CD1c-positive myeloid dendritic cell (primary cell): ENCODE measurements around the gene HSH2D.
"Not testable (repeated sequence)": the region's sequence is repeated elsewhere in the genome, so short reads cannot be mapped to it uniquely, and the experiment has no call there.

ENCODE experiments used
- DNase-seq: peaks from one replicate; pipeline ENCODE4 v3.0.0-alpha.2; 2016; ENCODE audit errors: extremely low spot score

The HSH2D gene, protein sequence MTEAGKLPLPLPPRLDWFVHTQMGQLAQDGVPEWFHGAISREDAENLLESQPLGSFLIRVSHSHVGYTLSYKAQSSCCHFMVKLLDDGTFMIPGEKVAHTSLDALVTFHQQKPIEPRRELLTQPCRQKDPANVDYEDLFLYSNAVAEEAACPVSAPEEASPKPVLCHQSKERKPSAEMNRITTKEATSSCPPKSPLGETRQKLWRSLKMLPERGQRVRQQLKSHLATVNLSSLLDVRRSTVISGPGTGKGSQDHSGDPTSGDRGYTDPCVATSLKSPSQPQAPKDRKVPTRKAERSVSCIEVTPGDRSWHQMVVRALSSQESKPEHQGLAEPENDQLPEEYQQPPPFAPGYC

DNA sequence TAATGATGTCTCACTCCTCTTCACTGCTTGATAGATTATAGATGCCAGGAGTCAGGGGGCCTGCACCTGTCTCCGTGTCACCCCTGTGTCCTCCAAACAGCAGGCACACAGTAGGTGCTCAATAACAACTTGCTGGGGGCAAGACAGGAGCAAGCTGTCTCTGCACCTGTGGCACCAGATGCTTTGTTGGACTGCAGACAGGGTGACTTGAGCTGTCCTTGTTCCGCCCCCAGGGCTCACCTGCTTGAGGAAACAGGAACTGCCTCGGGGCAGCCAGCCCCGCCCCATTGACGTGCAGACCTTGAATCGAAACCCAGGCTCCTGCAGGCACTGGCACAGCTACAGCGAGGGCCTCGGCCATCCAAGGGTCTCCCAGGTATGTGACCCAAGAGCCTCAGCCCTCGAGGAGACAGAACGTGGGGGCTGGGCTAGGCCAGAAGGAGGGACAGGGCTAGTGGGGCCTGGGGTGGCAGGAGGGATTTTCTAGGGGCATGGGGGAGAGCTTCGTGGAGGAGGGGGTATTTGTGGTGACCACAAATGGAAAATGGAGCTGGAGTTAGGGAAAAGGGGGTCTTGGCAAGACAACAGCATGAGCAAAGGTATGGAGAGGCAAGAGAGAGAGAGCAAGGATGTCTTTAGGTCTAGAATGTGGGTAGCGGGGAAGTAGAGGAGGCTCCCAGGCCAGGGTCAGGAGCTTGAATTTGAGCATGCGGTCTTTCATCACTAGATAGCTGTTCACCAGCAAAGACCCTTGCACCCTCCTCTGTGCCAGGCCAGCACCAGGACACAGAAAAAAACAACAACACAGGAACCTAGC is at the start of gene HSH2D:
Gene HSH2D (plus strand): TSS at position 287 of the 817 bp plus-strand sequence. CDS start 5,066 bp downstream, outside the sequence.
- peak; percentile 82 for DNase-seq

DNA sequence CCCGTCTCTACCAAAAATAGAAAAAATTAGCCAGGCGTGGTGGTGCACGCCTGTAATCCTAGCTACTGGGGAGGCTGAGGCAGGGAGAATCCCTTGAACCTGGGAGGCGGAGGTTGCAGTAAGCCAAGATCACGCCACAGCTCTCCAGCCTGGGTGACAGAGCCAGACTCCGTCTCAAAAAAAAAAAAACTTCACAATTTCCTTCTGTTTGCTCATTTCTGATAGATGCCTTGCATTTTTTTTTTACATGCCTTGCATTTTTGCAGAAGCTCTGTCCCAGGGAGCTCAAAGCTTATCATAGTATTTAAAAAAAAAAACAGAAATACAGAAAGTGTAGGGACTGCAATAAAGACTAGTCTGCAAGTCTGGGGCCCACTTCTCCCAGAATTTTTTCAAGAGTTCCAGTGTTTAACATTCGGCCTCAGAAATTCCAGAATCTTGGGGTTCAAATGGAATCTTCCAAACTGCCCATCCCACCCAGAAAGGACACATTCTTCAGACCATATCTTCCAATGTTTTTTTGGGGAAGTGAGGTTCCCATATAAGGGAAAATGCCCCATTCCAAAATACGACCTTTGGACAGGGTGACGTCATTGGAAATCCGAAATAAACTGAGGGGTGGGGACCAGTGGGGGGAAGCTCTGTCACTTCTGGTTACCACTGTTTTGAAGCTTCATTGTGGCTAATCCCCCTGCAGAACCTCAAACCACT is 49.0 kb upstream of the HSH2D start:
- no peak for DNase-seq

DNA sequence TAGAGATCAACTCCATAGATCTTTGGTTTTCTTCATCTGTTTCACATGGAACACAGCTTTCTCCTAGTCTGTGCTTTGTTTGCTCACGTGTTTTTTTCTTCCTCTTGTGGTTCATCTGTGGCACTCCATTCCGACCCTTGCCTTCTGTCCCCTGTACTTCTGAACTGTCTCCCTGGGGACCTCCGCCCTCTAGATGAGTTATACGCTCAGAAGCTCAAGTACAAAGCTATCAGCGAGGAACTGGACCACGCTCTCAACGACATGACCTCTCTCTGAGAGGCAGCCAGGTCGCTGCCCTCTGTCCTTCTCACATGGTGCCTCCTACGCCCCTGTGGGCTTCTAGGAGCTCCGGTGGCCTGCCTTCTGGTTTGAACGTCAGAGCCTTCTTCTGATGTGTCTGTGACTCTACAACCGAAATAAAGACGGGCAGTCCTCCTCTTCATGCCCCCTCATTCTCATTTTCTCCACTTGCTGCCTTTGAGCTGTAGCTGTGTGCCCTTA is 48.4 kb upstream of the HSH2D start:
- no peak for DNase-seq

DNA sequence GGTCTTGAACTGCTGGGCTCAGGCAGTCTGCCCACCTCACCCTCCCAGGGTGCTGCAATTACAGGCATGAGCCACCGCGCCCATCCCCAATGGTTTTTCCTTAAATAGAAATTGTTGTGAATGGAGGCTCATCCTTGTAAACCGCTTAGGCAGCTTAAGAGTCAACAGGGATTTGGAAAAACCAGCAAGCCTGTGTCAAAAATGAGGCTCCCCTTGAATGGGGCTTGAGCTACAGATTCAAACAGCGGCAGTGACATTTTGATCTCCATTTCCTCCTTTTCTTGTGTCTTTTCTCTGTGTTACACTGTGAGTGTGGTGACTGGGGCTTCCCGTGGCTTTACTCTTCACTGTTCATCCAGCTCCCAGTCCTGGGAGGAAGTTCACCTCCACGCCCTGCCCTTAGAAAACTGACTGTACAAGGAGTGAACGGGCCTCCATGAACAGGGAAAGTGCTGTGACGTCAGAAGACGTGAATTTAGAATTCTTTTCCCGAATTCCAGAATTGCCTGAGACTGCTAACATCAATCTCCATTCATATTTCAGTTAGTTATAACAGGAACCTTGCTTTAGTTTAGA is 47.1 kb upstream of the HSH2D start:
- no peak for DNase-seq

DNA sequence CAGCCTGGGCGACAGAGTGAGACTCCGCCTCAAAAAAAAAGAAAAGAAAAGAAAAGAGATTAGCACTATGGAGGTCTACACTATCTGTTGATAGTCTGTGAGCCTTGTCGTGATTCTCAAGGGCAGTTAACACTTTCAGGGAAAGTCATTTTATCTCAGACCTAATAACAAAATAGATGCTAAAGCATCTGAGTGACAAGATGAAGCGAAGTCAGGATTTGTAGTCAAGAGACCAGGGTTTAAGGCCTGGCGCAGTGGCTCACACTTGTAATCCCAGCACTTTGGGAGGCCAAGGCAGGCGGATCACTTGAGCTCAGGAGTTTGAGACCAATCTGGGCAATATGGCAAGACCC is 45.1 kb upstream of the HSH2D start:
- no peak for DNase-seq

DNA sequence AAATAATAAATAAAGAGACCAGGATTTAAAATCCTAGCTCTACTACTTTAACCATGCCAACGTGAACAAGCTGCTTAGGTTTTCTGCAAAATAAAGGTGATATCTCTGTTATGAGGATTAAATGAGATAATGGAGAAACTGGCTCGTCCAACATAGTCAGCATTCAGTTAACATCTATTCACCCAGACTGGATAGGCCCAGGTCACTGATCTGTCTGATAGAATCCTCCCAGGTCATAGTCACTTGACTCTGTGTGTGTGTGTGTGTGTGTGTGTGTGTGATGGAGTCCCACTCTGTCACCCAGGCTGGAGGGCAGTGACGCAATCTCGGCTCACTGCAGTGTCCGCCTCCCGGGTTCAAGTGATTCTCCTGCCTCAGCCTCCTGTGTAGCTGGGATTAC is 44.7 kb upstream of the HSH2D start:
- DNase-seq: no peak

DNA sequence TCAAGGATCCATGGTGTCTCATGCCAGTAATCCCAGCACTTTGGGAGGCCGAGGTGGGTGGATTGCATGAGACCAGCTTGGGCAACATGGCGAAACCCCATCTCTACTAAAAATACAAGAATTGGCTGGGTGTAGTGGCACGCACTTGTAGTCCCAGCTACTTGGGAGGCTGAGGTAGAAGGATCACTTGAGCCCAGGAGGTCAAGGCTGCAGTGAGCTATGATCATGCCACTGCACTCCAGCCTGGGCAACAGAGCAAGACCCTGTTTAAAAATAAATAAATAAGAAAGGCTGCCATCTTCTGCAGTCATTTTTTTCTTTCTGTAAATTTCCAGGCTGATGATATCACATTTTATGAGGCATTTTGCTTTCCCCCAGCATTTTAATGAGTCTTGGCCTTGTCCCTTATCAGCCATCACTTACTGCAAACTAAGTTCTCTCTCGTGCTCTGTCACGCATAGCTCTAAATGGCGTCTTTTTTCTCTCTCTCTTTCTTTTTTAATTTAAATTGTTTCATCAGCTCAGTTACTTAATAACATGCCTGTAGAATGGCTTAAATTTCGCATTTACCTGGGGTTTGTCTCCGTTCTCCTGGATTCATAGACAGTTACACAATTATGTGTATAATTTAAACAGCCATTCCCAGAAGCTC is 44.0 kb upstream of the HSH2D start:
- DNase-seq: not testable (repeated sequence)

DNA sequence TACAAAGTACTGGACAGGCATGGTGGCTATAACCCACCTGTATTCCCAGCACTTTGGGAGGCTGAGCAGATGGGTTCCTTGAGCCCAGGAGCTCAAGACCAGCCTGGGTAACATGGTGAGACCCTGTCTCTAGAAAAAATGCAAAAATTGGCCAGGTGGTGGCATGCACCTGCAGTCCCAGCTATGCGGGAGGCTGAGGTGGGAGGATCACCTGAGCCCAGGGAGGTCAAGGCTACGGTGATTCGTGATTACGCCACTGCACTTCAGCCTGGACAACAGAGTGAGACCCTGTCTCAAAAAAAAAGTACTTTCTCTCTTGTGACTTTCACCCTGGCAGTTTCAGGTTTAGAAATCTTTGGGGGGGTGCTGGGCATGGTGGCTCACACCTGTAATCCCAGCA is 43.0 kb upstream of the HSH2D start:
- no peak for DNase-seq

DNA sequence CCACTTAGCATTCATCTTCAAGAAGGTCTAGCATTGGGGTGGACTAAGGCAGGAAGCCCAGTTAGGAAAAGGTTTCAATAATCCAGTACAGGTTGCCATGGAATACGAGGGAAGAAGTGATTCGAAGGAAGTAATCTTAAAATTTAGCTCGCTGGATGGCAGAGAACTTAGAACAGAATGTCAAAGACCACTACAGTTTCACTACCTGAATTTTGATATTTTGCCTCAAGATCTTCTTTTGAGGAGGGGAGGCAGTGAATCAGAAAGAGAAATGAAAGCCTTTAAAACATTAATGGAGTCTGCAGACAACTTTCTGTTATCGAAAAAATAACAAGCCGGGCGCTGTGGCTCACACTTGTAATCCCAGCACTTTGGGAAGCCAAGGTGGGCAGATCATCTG is 38.8 kb upstream of the HSH2D start:
- DNase-seq: peak; percentile 58

DNA sequence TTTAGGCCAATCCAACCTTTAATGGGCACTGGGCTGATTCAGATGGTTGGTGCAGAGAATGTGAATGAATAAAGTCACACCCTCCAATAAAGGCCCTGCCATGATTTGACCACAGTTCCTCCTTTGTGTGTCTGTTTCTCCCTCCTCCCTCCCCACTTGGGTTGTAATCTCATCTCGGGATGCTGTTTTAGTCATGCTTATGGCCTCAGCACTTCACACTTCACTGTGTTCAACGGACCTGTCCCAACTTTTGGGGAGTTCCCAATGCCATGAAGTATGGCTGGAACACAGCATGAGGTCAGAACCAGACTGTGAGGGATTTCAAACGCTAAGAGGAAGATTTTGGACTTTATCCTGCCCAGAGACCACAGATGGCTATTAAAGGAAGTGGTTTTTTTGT is 37.4 kb upstream of the HSH2D start:
- DNase-seq: peak; percentile 76

DNA sequence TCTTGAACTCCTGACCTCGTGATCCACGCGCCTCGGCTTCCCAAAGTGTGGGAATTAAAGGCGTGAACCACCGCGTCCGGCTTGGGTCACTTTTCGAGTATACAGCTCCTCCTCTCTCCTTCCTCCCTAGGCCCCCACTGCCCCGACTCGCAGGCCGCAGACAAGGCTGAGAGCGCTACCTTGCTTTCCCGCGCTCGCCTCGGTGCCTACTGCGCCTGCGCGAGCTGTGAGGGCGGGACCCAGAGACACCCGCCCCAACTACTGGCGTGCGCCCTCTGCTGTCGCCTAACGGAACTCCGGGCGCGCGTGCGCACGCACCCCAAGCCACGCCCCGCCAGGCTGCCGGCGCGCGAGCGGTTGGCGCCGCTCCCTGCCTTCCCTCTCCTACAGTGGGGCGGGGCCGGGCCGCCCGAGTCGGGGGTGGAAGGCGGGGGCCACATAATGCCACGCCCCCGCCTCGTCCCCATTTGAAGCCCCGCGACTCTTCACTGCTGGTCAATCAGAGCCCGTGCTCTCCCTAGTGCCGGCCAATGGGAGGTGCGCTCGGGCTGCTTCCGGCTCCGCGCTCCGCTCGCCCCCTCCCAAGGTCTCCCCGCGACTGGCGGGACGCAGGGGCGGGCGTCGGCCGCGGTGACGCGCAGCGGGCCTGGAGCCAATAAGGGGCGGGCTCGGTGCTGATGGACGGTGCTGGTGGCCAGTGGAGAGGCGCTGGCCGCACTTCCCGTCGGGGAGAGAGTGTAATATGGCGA is 32.2 kb upstream of the HSH2D start, which contains the start of gene RAB8A:
Gene RAB8A (plus strand): TSS at position 730 of the 749 bp plus-strand sequence. CDS start 13 bp downstream, at position 743.
- peak; percentile 100 for DNase-seq

DNA sequence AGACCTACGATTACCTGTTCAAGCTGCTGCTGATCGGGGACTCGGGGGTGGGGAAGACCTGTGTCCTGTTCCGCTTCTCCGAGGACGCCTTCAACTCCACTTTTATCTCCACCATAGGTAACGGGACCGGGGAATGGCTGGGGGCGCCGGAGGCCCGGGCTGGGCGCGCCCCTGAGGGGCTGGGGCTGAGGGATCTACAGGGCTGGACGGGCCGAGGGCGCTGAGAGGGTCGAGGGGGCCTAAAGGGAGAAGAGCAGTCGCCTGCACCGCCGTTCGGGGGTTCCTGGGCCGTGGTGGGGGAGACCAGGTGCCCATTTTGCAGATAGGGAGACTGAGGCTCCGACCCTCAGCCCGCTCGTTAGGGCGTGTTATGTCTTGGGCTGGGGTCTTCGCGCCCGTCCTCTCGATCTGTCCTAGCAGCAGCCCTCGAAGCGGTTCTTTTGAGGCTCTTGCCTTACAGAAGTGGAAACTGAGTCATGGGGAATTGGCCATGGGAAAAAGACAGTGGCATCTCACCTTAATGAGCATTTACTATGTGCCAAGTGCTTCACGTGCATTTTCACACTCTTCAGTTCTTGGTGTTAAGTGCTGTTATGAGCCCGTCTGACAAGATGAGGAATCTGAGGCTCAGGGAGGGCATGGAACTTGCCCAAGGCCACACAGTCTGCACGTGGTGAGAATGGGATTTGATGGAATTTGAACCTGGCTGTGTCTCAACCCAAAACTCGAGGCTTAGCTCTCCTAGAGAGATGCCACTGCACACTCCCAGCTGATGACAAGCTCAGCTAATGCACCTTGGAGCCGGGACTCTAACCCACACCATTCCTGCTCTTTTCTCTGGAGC is 31.4 kb upstream of the HSH2D start:
- DNase-seq: no peak

DNA sequence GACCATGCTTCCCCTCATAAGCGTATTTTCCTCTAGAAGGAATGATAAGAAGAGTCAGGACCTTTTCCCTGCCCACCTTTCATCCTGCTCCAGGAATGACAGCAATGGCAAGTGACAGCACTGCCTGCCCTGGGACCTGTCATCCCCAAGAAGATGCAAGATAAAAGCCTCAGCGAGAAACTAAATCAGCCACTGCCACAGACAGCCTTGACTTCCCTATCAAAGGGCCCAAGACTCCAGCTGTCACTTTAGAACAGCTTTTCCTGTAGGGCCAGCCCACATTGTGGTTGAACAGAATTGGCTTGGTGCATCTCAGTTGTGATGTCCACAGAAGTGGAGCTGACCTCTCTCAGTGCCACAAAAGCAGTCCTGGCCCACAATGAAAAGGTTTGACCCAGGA is 30.7 kb upstream of the HSH2D start:
- peak; percentile 50 for DNase-seq

DNA sequence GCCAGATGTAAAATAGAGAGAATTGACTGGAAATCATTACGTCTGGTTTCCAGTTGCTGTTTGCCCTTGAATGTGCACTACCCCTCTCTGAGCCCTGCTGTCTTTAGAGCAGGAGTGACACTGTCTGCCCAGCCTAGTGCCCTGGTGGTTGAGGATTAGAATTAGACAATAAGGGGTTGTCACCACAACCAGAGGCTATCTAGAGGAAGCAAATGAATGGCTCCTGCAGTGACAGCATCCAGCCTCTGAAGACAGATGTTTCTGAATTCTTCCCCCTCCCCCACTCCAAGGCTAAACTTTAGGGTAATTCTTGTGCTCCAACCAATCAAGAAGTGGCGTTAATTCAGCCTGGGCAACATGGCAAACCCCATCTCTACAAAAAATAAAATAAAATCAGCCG is 29.8 kb upstream of the HSH2D start:
- peak; percentile 20 for DNase-seq

DNA sequence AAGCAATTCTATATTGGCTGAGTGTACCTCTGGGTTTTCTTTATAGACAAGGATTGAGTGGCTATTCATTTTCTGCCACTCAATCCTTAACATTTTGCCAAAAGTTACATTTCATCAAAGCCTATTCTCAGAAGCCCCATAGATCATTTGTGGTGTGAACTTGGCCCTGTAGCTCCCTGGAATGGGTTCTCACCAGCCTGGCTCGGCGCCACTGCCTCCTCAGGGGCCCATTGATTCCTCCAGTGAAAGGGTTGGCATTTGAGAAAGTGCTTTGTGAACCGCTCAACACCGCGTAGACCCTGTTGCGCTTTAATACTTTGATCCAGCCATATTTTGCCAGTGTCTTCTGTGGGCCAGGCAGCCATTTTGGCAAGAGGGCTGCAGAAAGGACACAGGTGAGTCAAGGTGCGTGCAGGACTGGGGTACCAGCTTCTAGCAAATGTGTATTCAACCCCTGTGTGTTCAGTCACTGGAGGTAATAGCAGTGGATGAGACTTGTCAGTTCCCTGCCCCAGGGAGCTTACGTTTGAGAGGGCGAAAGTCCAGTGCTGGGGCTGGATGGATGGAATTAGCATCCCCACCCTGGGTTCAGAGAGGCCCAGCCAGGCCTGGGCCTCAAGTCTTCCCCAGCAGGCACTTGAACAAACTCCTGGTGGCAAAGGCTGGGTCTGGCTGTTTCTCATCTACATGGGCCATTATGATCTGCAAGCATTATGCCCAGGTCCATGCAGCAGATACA is 28.0 kb upstream of the HSH2D start:
- DNase-seq: no peak

DNA sequence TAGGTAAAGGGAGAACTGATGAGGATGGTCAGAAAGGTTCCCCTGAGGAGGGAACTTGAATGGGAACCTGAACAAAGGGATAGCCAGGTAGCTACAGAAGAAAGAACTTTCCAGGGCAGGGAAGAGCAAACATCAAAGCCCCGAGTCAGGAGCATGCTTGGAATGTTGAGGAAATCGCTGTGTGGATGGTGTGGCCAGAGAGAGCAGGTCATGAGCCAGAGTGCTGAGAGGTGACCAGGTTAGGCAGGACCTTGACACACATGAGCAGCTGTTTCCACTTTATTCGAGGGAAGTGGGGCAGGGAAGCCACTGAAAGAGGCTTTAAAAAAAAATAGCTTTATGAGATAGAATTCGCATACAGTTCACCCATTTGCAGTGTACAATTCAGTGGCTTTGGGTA is 27.4 kb upstream of the HSH2D start:
- DNase-seq: no peak

DNA sequence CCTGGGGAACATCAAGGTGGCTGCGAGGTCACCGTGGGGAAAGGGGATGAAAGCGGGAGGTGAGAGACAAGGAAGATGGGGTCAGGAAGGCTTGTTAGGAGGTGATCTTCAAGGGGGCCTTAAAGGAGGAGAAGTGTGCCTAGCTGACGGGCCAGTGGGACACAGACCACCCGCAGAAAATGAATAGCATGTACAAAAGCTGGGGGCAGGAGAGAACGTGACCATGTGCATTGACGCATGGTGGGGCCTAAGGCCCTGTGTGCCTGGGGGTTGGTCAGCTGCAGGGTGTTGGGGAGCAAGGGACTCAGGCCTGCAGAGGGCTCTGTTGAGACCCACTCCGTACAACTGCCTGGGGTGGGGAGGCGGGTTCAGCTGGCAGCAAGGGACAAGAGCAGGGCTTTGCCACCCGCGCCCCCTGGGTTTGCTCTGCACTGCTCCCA is 25.9 kb upstream of the HSH2D start:
- no peak for DNase-seq

DNA sequence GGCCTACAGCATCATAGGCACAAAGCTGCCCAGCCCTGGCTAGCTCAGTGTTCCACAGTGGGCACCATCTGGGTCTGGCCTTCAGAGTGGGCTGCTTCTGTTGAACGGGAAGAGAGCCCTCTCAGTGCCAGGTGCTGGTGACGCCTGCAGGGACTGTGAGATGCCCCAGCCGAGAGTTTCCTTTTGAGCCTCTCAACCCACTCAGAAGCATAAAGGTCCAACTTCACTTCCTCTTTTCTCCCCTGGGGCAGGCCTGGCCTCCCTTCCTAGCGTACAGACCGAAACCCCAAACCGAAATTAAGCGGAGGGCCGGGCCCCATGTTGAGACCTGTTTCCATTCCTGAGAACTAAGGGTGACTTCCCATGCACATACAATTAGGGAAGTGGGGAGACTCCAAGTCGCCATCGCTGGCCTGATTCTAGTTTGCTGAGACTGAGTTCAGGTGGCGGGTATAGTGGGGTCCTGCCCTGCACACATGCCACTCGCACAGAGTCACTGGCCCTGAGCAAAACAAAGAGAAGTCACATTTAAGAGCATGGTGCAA is 24.9 kb upstream of the HSH2D start:
- DNase-seq: peak; percentile 97
